WTC11 (cell line): Measurements from ENCODE around the gene PET100. TPM values are rescaled to one million over a fixed set of nuclear protein-coding genes. Genes with fewer than 3 reads are reported as not detected.

Experiments
- ATAC-seq: fragments of 200-7000 bp; cut with Tn5 transposase; 2 replicates; pipeline ENCODE4 v1.10.0; 2021; ENCODE audit warnings: mild to moderate bottlenecking, moderate library complexity
- CTCF ChIA-PET: fragments of 300-600 bp; sonication (Branson Sonifier 250); formaldehyde crosslinking; loops from one replicate; lab custom pipeline; 2021; ENCODE audit warnings: antibody characterized with exemption; lab: Charles Lee
- POLR2A ChIA-PET: fragments of 350-600 bp; sonication (Branson Sonifier 250); formaldehyde crosslinking; loops from one replicate; lab custom pipeline; 2021; ENCODE audit warnings: antibody characterized with exemption; lab: Charles Lee
- DNase-seq: peaks from one replicate; pipeline ENCODE4 v3.0.0; 2021; ENCODE audit warnings: low spot score
- H3K27ac Mint-ChIP-seq: 2 replicates; pipeline ENCODE4 v1.8.0; 2021; ENCODE audit warnings: mixed read lengths
- H3K27me3 Mint-ChIP-seq: 2 replicates; pipeline ENCODE4 v1.8.0; 2021; ENCODE audit warnings: low read depth, mild to moderate bottlenecking, moderate library complexity, mixed read lengths
- H3K36me3 Mint-ChIP-seq: 2 replicates; pipeline ENCODE4 v1.8.0; 2021; ENCODE audit warnings: mixed read lengths
- H3K4me1 Mint-ChIP-seq: 2 replicates; pipeline ENCODE4 v1.8.0; 2022; ENCODE audit warnings: mixed read lengths
- H3K4me3 Mint-ChIP-seq: 2 replicates; pipeline ENCODE4 v1.8.0; 2021; ENCODE audit warnings: mild to moderate bottlenecking, moderate library complexity, mixed read lengths
- H3K9me3 Mint-ChIP-seq: 2 replicates; pipeline ENCODE4 v1.8.0; 2021; ENCODE audit warnings: mixed read lengths
- AR ChIP-seq: fragments of 250-450 bp; sonication (Bioruptor Pico); IDR thresholded peaks from 2 replicates; pipeline ENCODE4 v1.9.0; 2021; ENCODE audit warnings: mild to moderate bottlenecking
- FOXK1 ChIP-seq: sonication (generic); formaldehyde crosslinking; IDR thresholded peaks from 2 replicates; pipeline ENCODE4 v1.8.0; 2022; ENCODE audit warnings: mild to moderate bottlenecking, moderate library complexity, missing genetic modification reagents
- FOXP1 ChIP-seq: sonication (generic); formaldehyde crosslinking; IDR thresholded peaks from 2 replicates; pipeline ENCODE4 v1.8.0; 2022; ENCODE audit warnings: missing genetic modification reagents, mild to moderate bottlenecking, moderate library complexity, borderline replicate concordance
- JAZF1 ChIP-seq: fragments of 250-450 bp; sonication (Bioruptor Pico); IDR thresholded peaks from 2 replicates; pipeline ENCODE4 v1.9.0; 2021; ENCODE audit warnings: moderate library complexity, mild to moderate bottlenecking, inconsistent platforms
- NR3C1 ChIP-seq: sonication (generic); formaldehyde crosslinking; conservative IDR thresholded peaks from 2 replicates; pipeline ENCODE4 v1.8.1; 2023; ENCODE audit warnings: low read depth, mild to moderate bottlenecking, missing genetic modification reagents
- STAT6 ChIP-seq: sonication (generic); formaldehyde crosslinking; conservative IDR thresholded peaks from 2 replicates; pipeline ENCODE4 v1.8.1; 2023; ENCODE audit warnings: mild to moderate bottlenecking, low read depth, missing genetic modification reagents, moderate library complexity
- TEAD1 ChIP-seq: sonication (generic); formaldehyde crosslinking; IDR thresholded peaks from 2 replicates; pipeline ENCODE4 v1.8.0; 2022; ENCODE audit warnings: mild to moderate bottlenecking, missing genetic modification reagents
- ZNF281 ChIP-seq: sonication (generic); formaldehyde crosslinking; IDR thresholded peaks from 2 replicates; pipeline ENCODE4 v1.8.0; 2023; ENCODE audit warnings: mild to moderate bottlenecking, missing genetic modification reagents
- ZNF425 ChIP-seq: fragments of 250-450 bp; sonication (Bioruptor Pico); conservative IDR thresholded peaks from 2 replicates; pipeline ENCODE4 v1.9.0; 2021; ENCODE audit warnings: mild to moderate bottlenecking
- total RNA-seq: library from RNA; stranded (reverse); gene quantifications from 3 replicates; pipeline ENCODE4 v1.2.3, GENCODE V29; 2021
- TF ChIP-seq, protein P1 (sequence below): sonication (generic); formaldehyde crosslinking; IDR thresholded peaks from 2 replicates; pipeline ENCODE4 v1.8.1; 2023; ENCODE audit warnings: mild to moderate bottlenecking, missing genetic modification reagents
- TF ChIP-seq, protein P2 (sequence below): sonication (generic); formaldehyde crosslinking; IDR thresholded peaks from 2 replicates; pipeline ENCODE4 v1.8.1; 2022; ENCODE audit warnings: mild to moderate bottlenecking, moderate library complexity, missing genetic modification reagents

Gene PET100
- total RNA-seq, 1 experiment from 2014 or later, result 111 TPM

GRCh38 chr19:7625763-7626372 is 3.7 kb upstream of the PET100 start:
- peaks cover 24% of the 10 kb centered on the region for H3K4me1 Mint-ChIP-seq
- peaks cover 27% of the 10 kb centered on the region for H3K36me3 Mint-ChIP-seq
- ChIA-PET POLR2A (no interaction called here), CTCF (no interaction called here)
- DNase-seq (no peak), ATAC-seq (no peak)
- H3K27ac Mint-ChIP-seq, result no peak overlapping the region
- H3K27me3 Mint-ChIP-seq, result no peaks in the 10 kb centered on the region
- H3K4me3 Mint-ChIP-seq, result no peak overlapping the region
- no peaks in the 10 kb centered on the region for H3K9me3 Mint-ChIP-seq
- TF ChIP-seq FOXK1 (CRISPR knock-in tag) (no peak), STAT6 (CRISPR knock-in tag) (no peak), ZNF425 (CRISPR knock-in tag) (no peak), AR (CRISPR knock-in tag) (no peak), TEAD1 (CRISPR knock-in tag) (no peak)
- TF ChIP-seq, protein P1, sequence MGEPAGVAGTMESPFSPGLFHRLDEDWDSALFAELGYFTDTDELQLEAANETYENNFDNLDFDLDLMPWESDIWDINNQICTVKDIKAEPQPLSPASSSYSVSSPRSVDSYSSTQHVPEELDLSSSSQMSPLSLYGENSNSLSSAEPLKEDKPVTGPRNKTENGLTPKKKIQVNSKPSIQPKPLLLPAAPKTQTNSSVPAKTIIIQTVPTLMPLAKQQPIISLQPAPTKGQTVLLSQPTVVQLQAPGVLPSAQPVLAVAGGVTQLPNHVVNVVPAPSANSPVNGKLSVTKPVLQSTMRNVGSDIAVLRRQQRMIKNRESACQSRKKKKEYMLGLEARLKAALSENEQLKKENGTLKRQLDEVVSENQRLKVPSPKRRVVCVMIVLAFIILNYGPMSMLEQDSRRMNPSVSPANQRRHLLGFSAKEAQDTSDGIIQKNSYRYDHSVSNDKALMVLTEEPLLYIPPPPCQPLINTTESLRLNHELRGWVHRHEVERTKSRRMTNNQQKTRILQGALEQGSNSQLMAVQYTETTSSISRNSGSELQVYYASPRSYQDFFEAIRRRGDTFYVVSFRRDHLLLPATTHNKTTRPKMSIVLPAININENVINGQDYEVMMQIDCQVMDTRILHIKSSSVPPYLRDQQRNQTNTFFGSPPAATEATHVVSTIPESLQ, result no peak
- TF ChIP-seq, protein P2, sequence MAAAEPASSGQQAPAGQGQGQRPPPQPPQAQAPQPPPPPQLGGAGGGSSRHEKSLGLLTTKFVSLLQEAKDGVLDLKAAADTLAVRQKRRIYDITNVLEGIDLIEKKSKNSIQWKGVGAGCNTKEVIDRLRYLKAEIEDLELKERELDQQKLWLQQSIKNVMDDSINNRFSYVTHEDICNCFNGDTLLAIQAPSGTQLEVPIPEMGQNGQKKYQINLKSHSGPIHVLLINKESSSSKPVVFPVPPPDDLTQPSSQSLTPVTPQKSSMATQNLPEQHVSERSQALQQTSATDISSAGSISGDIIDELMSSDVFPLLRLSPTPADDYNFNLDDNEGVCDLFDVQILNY, result no peak
- TF ChIP-seq, all 79 proteins: peak for 0

DNA sequence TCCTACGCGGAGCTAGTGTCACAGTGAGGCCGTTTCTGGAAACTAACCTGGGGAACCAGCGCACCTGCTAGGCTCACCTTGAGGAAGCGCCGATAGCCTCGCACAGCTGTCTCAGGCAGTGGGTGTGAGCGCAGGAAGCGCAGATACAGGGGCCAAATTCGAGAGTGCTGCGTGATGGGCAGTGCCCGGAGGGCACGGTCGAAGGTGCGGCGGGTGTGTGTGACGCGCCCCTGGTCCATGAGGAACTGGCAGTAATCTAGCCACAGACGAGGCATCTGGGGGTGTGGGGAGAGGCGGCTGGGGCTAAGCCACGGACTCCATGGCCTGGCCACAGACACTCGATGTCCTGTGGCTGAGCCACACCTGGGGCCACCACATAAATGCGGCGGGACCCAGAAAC is 2.4 kb upstream of the PET100 start:
- DNase-seq (no peak), ATAC-seq (no peak)
- CTCF ChIA-PET, result interaction anchor here (0.8 kb wide), 1 partner anchor 59 kb away, joined by 6 read pairs; no protein-coding TSS in a partner anchor
- Mint-ChIP-seq H3K27ac (no peak overlapping the region), H3K4me3 (no peak overlapping the region), H3K9me3 (no peaks in the 10 kb centered on the region), H3K27me3 (no peaks in the 10 kb centered on the region), H3K36me3 (peaks cover 19% of the 10 kb centered on the region), H3K4me1 (peaks cover 24% of the 10 kb centered on the region)
- POLR2A ChIA-PET, result no interaction called here
- TF ChIP-seq STAT6 (CRISPR knock-in tag) (no peak), AR (CRISPR knock-in tag) (no peak), JAZF1 (no peak), NR3C1 (no peak), ZNF281 (no peak), FOXP1 (CRISPR knock-in tag) (no peak)
